SHP77 (cell line): ENCODE data around the gene EBF4.
"Not testable (repeated sequence)": the region's sequence is repeated elsewhere in the genome, so short reads cannot be mapped to it uniquely, and the experiment has no call there.

Source experiments
- DNase-seq, 2 experiments: peaks; one replicate each; lab custom pipeline; 2025; lab: John Stamatoyannopoulos, UW

Gene EBF4

DNA sequence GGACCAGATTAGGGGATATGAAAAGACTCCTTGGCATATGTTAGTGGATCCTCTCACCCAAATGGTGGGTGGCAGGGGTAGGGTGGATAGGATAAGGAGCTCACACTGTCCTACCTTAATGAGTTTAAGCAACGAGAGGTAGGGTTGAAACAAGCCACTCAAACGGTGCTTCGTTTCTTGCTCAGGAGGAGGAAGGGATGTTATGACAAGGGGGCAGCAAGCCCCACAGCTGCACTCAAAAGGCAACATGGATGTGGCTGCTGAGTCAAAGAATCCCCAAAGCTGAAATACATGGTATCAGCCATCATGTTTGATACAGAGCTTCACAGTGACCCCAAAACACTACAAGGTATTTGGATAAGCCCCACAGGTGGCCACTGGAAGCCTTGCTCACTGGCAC, 20.1 kb upstream of the EBF4 start:
- DNase-seq = no peak

DNA sequence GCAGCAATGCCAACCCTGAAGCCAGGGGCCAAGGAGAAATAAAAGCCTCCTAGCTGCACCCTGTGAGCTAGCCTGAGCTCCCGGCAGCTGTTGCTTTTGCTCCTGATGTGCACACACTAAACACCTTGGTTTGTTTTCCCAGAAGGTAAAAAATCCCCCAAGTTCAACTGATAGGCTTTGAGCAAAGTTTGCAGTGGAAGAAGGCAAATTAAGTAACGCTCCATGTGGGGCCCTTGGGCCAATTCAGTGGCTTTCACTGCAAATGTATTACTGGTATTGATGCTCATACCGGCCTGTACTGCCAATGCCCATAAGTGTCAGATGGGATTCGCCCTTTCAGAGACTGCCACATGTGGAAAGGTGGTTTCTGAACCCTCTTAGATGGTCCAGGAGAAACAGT, 19.1 kb upstream of the EBF4 start:
- DNase-seq = no peak

DNA sequence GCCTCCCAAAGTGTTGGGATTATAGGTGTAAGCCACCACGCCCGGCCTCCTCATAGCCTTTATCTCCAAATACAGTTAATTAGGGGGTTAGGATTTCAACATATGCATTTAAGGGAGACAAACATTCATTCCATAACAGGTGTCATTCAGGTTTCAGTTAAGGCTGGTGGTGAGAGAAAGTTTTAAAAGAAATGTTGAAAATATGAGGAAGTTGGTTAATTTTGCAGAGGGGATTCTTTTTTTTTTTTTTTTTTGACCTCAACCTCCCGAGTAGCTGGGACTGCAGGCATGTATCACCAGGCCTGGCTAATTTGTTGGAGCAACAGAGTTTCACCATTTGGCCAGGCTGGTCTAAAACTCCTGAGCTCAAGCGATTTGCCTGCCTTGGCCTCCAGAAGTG, 12.5 kb upstream of the EBF4 start:
- no peak for DNase-seq

DNA sequence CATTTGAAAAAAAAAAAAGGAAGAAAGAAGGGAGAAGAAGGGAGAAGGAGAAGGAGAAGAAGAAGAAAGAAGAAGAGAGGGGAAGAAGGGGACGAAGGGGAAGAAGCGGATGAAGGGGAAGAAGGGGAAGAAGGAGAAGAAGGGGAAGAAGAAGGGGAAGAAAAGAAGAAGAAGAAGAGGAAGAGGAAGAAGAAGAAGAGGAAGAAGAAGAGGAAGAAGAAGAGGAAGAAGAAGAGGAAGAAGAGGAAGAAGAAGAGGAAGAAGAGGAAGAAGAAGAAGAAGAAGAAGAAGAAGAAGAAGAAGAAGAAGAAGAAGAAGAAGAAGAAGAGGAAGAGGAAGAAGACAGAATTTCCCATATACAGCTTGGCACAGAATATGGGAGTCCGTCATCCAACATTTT, 10.5 kb upstream of the EBF4 start:
- not testable (repeated sequence) for DNase-seq

DNA sequence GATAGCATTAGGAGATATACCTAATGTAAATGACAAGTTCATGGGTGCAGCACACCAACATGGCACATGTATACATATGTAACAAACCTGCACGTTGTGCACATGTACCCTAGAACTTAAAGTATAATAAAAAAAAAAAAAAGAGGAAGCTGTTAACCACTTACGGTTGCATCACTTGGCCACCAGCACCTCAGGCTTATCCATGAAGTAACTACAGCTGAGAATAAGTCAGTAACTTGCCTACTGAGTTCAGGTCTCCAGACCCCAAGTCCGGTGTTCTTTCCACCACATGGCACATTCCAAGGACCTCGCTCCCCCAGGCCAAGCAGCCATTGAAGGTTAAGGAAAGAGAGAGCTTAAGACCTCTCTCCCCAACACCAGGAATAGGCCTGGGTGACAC, 7.8 kb upstream of the EBF4 start:
- DNase-seq = not testable (repeated sequence)

DNA sequence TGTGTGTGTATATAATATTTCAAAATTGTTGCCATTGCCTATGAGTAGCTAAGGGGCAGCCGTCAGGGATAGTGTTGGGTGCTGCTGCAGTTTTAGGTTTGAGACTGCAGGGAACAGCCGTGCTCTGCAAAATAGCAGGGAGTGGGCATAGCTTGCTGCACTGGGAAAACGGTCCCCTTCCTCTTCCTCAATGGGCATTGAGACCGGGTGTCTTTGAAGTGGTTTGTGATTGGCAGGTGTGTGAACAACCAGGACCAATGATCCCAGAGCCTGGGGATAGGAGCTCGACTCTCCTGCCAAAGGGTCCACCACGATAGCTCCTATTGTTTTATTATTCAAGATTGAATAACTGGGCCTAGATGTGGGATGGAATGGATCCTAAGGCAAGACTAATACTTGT, 5.1 kb upstream of the EBF4 start:
- DNase-seq = no peak

DNA sequence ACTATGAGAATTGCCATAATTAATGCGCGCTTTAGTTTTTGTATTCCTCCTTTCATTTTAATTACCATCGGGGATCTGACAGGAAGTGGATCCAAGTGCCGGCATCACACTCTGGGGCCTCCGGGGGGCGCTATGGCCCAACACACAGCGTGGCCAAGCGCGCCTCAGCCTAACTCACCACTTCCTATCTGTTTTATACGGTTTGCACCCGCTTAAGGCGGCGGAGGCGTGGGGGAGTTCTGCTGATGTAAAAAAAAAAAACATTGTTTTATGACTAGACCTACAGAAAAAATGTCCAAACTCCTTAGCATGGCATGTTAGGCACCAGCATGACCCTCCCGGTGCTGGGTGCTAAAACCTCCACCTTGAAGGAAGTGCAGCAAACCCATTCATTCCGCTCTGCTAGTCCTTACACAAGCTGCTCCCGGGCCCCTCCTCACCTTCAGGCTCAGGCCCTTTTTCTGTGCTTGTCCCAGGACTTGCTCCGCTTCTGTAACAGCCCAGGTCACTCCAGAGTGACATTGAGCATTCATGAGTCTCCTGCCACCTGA, 4.5 kb upstream of the EBF4 start:
- DNase-seq = peak; percentile 58 to 82

DNA sequence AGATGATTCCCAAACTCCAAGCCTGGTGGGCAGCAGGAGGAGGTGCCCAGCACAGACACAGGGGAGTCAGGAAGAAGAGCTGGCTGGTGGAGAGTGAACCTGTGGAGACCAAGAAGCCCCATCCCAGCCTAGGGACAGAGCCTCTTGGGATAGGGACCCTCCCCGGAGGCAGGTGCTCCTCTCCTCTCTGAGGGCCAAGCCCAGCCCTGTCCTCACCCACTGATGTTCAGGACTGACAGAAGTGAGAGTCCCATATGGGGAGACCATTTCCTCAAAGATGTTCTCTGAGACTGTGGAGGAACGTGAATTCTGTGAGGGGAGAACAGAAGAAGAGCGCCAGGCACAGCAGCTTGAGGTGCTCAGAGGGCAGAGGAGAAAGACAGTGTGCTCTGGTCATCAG, 2.4 kb upstream of the EBF4 start:
- no peak for DNase-seq

DNA sequence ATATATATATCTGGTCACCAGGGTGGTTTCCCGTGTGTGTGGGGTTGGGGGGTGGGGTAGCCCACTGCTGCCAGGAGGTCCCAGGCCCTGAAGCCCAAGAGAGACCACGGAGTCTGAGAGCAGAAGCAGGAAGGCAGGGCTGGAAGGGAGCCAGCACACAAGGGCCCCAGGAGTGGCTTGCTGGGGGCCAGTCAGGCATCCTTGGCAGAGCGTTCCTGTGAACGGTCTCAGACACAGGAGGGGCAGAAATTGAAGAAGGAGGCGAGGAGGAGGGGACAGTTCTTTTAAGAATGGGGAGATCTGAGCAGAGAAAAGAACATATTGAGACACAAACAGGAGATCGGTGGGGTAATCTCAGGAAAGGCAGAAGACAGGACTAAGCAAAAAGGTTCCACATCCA, 1.9 kb upstream of the EBF4 start:
- DNase-seq = no peak

DNA sequence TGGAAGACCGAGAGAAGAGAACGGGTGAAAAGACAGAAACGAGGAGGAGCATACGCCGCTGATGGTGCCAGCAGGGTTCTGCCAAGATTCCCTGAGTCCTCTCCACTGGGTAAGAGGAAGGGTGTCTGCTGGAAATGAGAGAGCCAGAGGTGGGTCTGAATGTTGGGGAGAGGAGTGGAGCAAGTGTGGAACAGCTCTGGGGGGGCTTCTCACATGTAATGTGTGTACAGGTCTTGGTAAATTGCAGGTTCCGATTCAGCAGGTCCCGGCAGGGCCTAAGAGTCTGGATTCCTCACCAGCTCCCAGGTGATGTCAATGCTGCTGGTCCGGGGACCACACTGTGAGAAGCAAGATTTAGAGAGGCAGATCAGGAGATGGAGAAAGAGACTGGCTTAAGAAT, 1.5 kb upstream of the EBF4 start:
- no peak for DNase-seq

DNA sequence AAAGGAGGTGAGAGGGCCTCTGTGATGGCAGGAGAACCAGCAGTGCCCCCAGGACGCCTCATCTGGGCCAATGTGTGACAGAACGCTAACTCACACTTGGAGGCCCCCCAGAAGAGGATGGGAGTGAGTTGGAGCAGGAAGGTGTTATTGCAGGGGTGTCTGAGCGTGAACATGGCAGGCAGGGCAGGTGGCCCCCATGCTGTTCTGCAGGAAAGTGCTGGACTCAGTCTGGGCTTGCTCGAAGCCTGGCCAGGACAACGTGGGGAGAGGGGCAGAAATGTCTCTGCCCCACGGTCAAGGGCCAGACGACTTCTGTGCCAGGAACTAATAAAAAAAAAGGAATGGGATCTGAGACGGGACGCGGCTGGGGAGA, 931 bp upstream of the EBF4 start:
- DNase-seq = no peak

DNA sequence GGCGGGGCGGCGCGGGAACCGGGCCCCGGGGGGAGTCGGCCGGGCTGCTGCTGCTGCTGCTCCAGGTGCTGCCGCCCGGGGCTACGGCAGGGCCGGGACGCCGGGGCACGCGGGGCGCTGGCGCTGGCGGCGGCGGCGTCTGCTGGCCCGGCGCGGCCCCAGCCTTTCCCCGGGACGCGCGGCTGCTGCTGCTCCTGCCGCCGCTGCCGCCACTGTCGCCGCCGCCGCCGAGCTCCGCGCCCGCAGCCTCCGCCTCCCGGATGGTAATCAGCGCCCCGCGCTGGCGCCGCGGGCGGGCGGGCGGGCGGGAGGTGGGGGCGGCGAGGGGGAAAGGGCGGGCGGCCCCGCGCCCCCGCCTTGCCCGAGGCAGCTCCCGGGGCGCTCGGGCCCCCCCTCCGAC, 306 bp downstream of the EBF4 start:
- no peak for DNase-seq

DNA sequence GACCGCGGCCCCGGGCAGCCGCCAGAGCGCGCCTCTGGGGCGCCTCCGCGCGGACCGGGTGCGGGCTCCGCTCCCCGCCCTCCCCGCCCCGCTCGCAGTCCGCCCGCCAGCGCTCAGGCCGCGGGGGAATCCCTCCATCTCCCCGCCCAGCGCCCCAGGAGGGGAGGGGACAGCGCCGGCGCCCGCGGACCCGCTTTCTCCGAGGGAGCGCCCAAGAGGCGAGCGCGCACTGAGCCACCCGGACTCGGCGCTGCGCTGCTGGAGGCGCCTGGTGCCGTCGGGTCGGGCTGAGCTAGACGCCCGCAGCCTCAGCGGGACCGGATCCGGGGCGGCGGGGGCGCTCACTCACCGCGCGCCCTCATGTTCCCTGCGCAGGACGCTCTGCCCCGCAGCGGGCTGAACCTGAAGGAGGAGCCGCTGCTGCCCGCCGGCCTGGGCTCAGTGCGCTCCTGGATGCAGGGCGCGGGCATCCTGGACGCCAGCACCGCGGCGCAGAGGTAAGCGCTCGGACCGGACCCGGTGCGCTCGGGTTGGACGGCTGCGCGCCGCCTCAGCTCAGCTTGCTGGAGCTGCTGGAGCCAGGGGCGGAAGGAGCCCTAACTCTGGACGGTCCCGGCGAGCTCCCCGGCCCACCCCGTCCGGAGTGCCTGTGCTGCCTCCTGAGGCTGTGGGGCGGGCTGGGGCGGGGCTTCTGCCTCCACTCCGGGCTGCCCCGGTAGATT, 867 bp downstream of the EBF4 start:
- peak in 1 of 2 experiments; percentile 18 for DNase-seq

DNA sequence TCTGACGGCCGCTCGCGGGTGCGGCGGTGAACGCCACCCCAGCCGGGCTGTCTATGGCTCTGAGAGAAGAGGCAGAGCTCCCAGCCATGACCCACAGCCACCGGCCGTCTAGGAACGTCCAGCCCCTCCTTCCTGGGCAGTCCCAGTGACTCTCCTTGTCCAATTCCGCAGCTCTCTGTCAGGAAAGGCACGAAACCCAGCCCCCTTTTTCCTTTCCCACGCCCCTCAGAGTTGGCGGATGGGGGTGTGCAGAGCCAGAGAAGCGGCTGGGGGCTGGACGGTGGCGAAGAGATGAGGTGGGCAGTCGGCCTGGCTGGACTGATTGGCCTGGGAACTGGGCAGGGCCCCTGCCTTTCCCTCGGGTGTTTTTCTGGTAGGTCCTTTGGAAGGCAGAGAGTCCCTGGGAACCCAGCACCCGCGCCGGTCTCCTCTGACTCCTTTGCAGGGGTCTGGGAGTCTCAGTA, 1.5 kb downstream of the EBF4 start:
- DNase-seq = no peak

DNA sequence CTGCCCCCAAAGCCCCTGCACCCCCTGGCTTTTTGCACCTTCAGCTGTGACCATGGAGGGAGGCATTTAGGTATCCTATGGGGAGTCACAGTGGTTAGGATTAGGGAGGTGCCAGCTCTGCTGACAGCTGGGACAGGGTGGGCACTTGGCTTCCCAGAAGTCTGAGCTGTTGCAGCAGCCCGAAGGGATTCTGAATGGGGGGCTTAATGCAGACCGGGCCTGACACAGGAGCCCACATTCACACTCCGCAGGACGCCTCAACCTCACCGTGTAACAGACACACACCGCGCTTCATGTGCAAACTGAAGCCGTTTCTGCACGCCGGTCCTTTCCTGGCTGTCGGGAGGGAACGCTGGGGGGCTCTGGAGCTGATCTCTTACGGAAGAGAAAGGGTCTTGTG, 1.9 kb downstream of the EBF4 start:
- DNase-seq = no peak

DNA sequence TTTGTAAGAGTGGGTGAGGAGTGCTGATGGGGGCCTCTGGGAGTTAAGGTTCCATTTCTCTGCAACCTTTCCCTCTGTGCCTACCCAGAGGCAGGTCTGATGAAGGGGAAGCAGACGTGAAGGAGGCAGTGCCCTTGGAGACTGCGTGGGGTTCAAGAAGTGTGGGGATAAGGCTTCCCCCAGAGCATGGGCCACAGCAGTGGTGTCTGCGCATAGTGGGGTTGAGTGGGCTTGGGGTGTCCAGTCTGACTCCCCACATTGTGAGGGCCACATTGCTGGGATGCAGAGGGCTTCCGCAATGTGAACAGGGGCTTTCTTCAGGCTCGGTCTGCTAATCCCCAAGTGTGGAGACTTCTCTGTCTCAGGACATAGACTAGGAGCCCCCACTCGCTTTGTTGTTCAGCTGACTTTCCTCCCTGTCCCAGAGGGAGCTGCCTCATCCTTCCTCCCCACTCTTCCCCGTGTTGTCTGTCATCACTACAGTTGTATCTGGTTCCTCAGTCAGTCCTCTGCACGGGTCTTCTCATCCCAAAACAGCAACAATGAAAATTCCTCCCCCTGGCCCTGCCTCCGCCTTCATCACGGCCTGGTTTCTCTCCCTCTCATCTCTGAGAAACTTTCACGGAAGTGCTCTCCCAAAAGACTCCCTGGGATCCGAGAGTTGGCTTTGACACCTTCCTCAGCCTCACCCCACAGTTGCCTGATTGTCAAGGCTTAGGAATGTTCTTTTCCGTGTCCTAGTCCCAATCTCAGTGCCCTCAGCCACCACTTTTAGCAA, 2.8 kb downstream of the EBF4 start:
- DNase-seq = no peak

DNA sequence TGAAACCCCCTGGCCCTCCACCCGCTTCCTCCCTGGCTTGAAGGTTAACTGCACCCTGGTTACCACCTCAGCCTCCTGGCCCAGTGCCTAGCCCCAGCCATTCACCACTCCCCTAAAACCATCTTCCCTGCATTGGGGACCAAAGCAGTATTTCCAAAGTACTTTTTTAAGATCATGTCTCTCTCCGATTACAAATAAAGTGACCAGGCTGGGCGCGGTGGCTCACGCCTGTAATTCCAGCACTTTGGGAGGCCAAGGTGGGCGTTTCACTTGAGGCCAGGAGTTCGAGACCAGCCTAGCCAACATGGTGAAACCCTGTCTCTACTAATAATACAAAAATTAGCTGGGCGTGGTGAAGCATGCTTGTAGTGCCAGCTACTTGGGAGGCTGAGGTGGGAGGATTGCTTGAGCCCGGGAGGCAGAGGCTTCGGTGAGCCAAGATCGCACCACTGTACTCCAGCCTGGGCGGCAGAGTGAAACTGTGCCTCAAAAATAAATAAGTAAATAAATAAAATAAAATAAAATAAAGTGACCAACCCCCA, 3.5 kb downstream of the EBF4 start:
- DNase-seq = not testable (repeated sequence)

DNA sequence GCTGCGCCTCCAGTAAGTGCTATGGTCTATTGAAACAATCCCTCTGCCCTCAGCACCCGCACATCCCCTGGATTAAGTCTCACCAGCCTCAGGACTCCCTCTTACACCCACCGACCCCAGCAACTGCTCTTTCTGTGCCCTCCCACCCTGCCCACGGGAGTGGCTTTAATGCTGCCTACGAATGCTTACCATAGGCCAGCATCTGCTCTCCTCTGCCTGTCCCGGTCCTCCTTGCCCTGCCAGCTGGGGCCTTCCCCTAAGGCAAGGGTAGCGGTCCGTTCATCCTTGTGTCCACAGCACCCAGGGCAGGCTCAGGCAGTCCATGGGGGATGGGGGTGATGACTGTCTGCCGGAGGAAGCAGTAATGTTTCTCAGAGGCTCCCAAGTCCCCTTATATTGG, 4.1 kb downstream of the EBF4 start:
- no peak for DNase-seq

DNA sequence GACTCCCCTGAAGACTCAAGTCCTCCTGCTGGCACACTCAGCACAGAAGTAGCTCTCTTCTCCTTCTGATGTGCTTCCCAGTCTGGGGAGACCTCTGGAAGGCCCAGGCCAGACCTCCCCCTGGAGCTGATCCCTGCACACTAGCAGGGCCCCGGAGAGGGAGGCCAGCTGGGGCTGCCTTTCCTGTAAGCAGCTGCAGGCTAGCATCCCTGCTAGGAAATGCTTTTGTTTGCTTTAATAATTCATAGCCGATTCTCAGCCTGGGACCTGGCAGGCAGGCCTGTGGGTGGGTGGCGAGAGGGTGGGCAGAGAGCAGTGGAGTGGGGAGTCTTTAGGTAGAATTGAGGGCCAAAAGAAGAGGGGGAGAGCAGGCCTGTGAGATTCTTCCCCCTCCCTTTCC, 5.2 kb downstream of the EBF4 start:
- DNase-seq = peak; percentile 65 to 76

DNA sequence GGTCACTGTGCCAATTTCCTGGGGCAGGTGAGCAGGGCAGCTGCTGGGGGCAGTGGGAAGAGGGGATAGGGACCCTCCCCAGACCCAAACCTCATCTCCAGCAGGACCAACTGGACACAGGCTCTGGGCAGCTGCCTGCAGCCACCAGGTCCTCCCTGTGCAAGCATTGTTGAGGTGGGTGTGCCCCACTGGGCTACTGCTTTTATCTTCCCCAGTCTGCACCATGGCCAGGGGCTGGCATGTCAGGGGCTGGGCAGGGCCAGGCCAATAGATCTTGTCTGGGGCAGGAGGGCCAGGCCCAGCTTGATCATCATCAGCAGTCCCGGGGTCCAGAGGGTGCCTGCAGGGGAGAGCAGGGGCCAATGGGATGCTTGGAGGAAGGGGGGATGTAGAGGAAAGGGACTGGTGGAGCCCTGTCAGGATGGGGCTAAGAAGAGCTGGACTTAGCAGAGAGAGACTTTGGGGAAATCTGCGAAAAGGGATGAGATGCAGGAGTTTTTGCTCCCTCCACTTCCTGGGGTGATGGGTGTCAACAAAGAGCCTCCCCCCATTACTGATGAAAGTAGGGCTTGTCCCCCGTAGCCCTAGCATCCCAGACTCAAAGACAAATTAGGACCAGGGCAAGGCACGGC, 5.7 kb downstream of the EBF4 start:
- DNase-seq = no peak

DNA sequence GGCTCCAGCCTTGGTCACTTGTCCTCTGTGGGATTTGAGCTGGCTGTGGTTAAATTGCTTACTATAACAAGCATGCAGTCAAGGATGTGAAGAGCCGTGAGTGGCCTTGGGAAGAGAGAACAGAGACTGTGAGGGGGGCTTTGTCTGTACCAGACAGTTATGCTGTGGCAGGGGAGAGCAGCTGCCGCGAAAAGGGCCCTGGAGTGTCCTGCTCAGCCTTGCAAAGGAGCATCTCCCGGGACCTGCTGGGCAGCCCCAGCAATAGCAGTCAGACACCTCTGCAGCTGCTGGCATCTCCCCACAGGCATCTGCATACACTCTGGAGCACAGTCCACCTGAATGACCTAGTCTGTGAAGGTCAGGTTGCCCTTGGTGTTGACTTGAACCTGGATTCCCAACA, 6.3 kb downstream of the EBF4 start:
- peak in 1 of 2 experiments; percentile 15 for DNase-seq

DNA sequence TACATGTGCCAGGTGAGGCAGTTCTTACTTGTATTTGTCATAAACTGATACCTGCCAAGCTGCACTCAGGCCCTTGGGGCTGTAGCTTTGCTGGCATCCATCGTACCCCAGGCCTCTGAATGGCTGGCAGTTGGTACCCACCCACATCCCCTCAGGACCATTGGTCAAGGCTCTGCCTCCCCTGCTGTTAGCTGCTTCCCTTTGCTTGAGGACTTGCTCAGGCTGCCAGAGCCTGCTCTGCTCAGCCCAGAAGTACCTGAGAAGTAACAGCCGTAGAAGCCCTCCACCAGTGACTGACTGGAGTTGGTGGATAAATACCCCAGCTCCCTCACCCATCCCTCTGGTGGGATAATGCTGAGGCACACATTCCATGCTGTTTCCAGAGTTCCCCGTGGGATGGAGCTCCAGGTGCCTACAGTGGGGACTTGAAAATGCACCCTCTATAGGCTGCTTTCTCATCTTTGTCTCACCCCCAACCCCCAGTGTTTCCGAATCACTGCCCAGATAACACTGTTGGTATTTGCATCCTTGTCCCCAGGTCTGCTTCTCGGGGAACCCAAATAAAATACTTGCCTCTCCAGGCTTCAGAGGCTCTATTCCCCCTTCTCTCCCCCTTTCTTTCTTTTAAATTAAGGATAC, 7.3 kb downstream of the EBF4 start:
- no peak for DNase-seq
